Nephron progenitor cell (in vitro differentiated cells): ENCODE measurements around the gene SPTB.

Source experiments
- DNase-seq: peaks from one replicate; pipeline ENCODE4 v3.0.0; 2021
- H3K27ac Mint-ChIP-seq: 2 replicates; pipeline ENCODE4 v1.8.0; 2021; ENCODE audit warnings: mild to moderate bottlenecking, moderate library complexity, mixed read lengths
- H3K27me3 Mint-ChIP-seq: 2 replicates; pipeline ENCODE4 v1.8.0; 2021; ENCODE audit warnings: mild to moderate bottlenecking, low read depth, mixed read lengths; ENCODE audit not compliant: poor library complexity
- H3K36me3 Mint-ChIP-seq: 2 replicates; pipeline ENCODE4 v1.8.0; 2021; ENCODE audit warnings: low read depth, mixed read lengths
- H3K4me1 Mint-ChIP-seq: 2 replicates; pipeline ENCODE4 v1.8.0; 2021; ENCODE audit warnings: mixed read lengths
- H3K4me3 Mint-ChIP-seq: 2 replicates; pipeline ENCODE4 v1.8.0; 2021; ENCODE audit warnings: mild to moderate bottlenecking, moderate library complexity, mixed read lengths
- H3K9me3 Mint-ChIP-seq: 2 replicates; pipeline ENCODE4 v1.8.0; 2021; ENCODE audit warnings: mild to moderate bottlenecking, moderate library complexity, mixed read lengths
- CTCF ChIP-seq: fragments of 200-600 bp; sonication (generic); IDR thresholded peaks from 2 replicates; pipeline ENCODE4 v1.5.0; 2021; ENCODE audit warnings: antibody characterized with exemption

Gene SPTB

GRCh38 chr14:64899958-64900357 is 20.3 kb upstream of the SPTB start:
- H3K36me3 Mint-ChIP-seq: no peaks in the 10 kb centered on the region

GRCh38 chr14:64891839-64892375 is 12.2 kb upstream of the SPTB start:
- Mint-ChIP-seq H3K36me3 (no peaks in the 10 kb centered on the region), H3K4me3 (no peak overlapping the region), H3K27ac (no peak overlapping the region), H3K4me1 (no peaks in the 10 kb centered on the region), H3K27me3 (peaks cover 26% of the 10 kb centered on the region), H3K9me3 (no peaks in the 10 kb centered on the region)
- TF ChIP-seq CTCF: peak; percentile 64
- peak; percentile 23 for DNase-seq

More at GRCh38 chr14:64899958-64900357, 20.3 kb upstream of the SPTB start:
- Mint-ChIP-seq H3K4me3 (no peak overlapping the region), H3K27ac (no peak overlapping the region), H3K9me3 (no peaks in the 10 kb centered on the region), H3K27me3 (peaks cover 15% of the 10 kb centered on the region), H3K4me1 (no peaks in the 10 kb centered on the region)
- no peak for DNase-seq
- TF ChIP-seq CTCF: no peak

GRCh38 chr14:64891173-64891838 is 11.6 kb upstream of the SPTB start:
- peaks cover 30% of the 10 kb centered on the region for H3K27me3 Mint-ChIP-seq
- no peaks in the 10 kb centered on the region for H3K36me3 Mint-ChIP-seq
- no peaks in the 10 kb centered on the region for H3K9me3 Mint-ChIP-seq
- DNase-seq: no peak
- no peak overlapping the region for H3K4me3 Mint-ChIP-seq
- H3K4me1 Mint-ChIP-seq: no peaks in the 10 kb centered on the region
- TF ChIP-seq CTCF: no peak
- no peak overlapping the region for H3K27ac Mint-ChIP-seq

- Mint-ChIP-seq H3K9me3 (no peaks in the 10 kb centered on the region), H3K27ac (no peak overlapping the region), H3K4me3 (no peak overlapping the region), H3K36me3 (no peaks in the 10 kb centered on the region), H3K27me3 (peaks cover 49% of the 10 kb centered on the region), H3K4me1 (no peaks in the 10 kb centered on the region)
- no peak for DNase-seq
- no peak for TF ChIP-seq CTCF
Measured at GRCh38 chr14:64889352-64889751, 9.6 kb upstream of the SPTB start.

- TF ChIP-seq CTCF: no peak
- peaks cover 4% of the 10 kb centered on the region for H3K9me3 Mint-ChIP-seq
- H3K27ac Mint-ChIP-seq: no peak overlapping the region
- peaks cover 79% of the 10 kb centered on the region for H3K27me3 Mint-ChIP-seq
- H3K36me3 Mint-ChIP-seq: no peaks in the 10 kb centered on the region
- peaks cover 2% of the 10 kb centered on the region for H3K4me1 Mint-ChIP-seq
- no peak overlapping the region for H3K4me3 Mint-ChIP-seq
- DNase-seq: no peak
Measured at GRCh38 chr14:64885559-64885958, 5.9 kb upstream of the SPTB start.
